HG02973 (cell line): ENCODE data around the gene SLC6A13.
"Not testable (repeated sequence)": the region's sequence is repeated elsewhere in the genome, so short reads cannot be mapped to it uniquely, and the experiment has no call there.

Source experiments
- ATAC-seq: cut with Tn5 transposase; IDR thresholded peaks from one replicate; pipeline ENCODE4 v1.9.1; 2021; ENCODE audit warnings: moderate library complexity; ENCODE audit not compliant: unreplicated experiment

The SLC6A13 gene

DNA sequence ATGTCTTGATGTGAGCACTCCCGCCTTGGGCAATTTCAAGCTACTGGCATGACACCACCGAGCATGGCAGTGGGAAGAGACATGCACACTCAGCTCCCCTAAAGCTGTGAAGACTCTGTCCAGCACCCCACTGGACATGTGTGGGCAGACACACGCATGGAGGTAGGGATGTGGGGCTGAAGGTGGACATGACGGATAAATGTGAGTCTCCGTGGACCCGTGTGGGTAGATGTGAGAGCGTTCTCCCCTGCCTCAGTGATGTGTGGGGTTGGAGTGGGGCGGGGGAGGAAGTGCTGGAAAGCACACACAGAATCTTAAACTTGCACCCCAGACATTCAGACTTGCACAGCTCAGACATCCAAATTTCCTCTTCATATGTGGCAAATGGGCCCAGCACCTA, 61.3 kb downstream of the SLC6A13 start:
- ATAC-seq, result no peak

DNA sequence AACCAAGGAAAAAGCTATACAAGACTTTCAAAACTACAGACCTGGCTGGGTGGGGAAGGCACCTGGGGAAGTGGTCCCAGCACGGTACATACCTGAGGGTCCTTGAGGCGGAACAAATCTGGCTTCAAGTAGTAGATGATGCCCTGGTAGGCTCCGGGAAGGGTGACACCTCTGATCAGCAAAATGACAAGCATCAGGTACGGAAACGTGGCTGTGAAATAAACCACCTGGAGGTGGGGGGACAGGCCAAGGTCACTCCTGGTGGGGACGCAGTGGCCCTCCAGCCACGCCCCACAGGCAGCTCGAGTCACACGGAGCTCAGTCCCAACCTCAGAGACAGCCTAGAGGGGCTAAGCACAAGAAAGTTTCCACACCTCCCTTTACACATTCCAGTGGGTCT, 63.9 kb downstream of the SLC6A13 start:
- ATAC-seq, result no peak

DNA sequence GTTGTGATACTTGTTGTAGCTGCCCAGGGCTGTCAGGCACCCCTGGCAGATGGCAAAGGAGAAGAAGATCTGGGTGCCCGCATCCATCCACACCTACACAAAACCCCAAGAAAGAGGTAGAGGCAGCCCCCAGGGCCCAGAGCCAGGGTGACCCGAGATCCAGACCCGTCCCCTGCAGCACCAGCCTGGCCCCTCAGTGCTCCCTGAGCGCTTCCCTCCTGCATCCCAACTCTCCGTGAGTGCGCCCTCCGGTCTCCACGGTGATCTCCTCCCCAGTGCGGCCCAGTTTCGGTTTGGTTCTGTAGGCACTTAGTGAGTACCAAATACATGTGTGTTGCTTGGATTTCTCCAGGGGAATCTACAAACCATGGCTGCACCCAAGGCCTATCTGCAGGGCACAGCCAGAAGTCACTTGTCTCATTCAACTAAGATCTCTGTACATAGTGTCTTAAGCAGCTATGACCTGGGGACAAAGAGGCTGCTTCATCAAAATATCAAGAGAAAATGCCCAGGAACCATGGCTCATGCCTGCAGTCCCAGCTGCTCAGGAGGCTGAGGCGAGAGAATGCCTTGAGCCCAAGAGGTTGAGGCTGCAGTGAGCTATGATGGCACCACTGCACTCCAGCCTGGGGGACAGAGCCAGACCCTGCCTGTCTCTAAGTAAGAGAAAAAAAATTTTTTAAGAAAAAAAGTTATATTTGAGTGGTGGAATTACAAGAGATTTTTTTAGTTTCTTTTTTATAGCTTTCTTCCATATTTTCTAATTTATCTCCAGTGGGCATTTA, 64.5 kb downstream of the SLC6A13 start:
- no peak for ATAC-seq

DNA sequence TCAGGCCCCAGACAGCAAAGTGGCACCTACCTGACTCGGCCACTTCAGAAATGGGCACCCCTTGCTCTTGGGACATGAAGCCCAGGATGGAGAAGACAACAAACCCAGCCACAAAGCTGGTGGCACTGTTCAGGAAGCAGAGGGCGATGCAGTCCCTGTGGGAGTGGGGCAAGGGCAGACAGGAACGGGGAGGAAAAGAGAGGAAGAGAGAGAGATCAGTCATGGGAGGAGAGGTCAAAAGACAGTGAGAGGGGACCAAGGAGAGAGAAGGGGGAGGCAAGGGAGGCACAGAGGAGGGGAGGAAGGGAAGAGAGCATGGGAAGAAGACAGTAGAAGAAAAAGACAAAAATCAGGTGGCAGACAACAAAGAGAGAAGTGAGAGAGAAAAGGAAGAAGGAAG, 65.3 kb downstream of the SLC6A13 start:
- ATAC-seq, result no peak

DNA sequence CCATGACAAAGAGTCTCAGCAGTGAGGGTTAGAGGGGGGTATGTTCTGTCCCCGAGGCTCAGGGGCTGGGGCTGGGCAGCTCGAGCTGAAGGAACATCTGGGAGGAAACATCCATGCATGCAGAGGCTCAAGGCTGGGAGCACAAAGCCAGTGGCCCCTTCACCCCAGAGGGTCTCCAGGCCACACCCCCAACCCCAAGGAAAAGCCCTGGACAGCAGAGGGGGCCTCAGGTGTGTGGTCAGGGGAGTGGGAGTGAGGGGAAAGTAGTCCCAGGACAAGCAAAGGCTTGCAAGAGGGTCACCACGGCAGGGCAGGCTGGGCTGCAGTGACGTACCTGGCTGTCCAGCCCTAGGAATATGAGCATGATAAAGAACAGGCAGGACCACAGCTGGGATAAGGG, 66.2 kb downstream of the SLC6A13 start:
- ATAC-seq, result no peak

DNA sequence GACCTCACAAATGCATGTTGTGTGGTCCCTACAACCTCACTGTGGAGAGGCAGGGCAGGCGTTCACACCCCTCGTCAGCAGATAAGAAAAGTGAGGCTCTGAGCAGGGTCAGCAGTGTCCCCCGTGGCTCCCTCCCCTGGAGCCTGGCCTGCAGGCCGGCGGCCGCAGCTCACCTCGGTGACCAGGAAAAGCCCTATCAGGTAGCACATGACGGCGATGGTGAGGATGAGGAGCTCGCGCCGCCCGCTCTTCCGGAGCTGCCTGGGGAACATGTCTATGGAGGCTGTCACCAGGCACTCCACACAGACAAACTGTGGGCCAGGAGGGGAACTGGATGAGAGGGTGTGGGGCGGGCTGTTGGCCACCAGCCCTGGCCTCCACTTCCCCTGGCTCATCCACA, 66.7 kb downstream of the SLC6A13 start:
- ATAC-seq, result no peak

DNA sequence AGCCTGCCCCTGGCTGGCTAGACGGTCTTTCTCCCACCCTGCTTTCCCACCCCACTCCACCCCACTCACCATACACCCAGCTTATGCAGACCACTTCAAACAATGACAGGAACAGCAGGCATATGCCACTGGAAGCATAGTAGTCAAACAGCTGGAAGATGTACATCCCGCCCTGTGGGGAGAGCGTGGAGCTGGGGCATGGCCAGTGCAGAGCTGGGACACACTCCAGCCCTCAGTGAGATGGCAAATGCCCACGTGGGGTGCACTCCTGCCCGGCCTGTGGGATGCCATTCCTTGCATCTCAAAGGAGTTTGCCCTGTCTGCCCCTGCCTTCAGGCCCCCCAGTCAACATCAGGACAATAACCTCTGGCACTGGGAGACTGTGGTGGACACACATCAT, 67.5 kb downstream of the SLC6A13 start:
- no peak for ATAC-seq

DNA sequence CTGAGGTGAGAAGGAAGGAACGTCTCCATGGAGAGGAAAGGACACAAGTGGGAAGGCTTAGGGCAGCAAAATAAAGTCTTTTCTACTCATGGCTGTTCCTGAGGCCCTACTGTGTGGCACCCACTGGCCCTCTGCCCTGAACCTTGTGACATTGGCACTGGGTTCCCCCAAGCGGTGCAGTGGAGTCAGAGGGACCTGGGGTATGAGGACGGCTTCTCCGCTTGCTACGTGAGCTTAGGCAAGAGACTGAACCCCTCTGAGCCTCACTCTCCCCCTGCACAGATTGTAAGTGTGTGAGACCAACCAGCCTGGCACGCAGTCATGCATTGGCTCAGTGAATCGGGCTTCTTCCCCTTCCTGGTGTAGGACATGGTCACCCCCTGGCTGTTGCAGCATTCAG, 68.4 kb downstream of the SLC6A13 start:
- no peak for ATAC-seq

DNA sequence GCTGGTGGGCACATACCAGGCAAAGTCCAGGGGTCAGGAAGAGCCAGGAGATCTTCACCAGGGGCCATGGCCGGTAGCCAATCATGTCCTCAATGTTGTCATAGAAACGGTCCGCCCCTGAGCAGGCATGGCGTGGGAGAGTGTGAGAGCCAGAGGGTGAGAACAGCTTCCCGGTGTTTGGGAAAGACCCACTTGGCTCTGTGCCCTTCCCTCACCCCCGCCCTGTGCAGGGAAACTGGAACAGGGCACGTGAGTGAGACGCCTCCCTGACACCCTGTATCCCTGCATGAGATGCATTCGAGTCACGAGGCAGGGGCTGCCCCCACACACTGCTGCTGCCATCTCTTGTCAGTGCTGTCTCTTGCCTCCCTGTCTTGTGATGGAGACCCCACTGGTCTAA, 69.4 kb downstream of the SLC6A13 start:
- ATAC-seq, result no peak

DNA sequence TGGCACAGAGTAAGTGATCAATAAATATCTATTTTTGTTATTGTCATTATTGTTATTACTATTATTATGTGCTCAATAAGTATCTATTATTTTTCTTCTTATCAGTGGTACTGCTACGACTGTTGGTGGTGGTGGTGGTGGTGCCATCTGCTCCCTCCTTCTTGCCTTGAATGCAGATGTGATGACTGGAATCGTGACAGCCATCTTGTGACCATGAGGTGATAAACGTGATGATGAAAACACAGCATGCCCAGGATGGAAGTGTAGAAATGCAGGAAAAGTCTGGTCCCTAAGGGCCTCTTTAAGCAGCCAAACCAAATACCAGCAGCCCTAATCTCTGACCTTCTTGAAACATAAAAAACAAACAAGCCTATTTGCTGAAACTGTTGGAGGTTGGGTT, 71.1 kb downstream of the SLC6A13 start:
- ATAC-seq, result no peak

DNA sequence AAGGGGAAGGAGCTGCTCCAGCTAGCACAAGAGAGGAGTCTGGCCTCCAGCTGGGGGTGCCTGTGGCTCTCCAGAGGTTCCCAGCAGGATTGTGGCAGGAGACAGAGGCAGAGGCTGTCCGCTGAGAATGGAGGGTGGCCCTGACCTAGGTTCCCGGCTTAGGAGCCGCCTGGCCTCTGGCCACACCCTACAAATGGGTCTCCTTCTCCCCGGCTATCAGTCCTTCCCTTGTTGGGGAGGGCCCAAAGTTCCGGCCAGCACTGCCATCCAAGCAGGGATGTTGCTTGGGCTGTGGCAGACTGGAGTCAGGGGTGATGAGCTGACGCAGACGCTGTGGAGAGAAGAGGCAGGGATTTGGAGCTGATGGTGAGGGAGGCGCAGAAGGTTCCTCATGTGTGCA, 71.8 kb downstream of the SLC6A13 start:
- no peak for ATAC-seq

DNA sequence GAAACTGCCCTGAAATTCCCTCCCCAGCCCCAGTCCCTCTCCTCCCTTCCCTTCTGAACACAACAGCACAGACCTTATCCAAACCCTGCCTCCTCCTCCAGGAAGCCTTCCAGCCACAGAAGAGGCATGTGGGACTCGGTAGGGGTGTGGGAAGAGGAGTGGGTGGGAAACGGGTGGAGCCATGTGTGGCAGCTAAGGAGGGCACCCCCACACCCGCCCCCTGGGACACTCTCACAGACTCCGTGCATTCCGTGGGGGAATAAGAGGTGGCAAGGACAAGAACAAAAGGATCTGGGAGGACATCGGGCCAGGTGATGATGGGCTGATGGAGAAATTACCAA, 73.0 kb downstream of the SLC6A13 start:
- no peak for ATAC-seq

DNA sequence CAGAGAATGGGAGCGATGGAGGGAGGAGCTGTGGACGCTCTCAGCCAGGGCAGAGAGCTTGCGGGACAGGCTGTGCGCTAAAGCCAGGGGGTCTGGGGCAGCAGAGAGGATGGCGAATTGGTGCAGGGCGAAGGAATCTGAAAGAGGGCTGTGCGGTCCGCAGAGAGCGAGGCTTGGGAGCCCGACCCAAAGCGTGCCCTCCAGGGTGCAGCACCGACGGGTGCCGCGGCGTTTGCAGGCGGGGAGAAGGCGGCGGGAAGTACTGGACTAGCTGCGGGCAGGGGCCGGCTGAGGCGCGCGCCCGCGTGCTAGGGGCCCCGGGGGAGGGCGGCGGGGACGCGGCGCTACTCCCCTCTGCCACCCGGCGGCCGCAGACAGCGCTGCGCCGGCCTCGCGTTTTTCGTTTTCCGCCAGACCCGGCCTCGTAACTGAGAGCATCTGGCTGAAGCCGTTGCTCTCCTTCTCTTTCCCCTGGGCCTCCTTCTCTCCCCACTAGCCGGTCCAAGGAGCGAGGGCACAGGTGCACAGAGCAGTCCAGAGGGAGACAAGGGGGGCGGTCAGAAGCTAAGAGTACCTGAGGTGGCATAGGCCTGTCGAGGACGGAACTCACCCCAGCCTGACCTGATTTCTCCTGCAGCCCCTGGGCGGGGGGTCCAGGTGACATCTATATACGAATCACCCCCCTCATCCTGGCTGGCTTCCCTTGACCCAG, 73.6 kb downstream of the SLC6A13 start:
- no peak for ATAC-seq

DNA sequence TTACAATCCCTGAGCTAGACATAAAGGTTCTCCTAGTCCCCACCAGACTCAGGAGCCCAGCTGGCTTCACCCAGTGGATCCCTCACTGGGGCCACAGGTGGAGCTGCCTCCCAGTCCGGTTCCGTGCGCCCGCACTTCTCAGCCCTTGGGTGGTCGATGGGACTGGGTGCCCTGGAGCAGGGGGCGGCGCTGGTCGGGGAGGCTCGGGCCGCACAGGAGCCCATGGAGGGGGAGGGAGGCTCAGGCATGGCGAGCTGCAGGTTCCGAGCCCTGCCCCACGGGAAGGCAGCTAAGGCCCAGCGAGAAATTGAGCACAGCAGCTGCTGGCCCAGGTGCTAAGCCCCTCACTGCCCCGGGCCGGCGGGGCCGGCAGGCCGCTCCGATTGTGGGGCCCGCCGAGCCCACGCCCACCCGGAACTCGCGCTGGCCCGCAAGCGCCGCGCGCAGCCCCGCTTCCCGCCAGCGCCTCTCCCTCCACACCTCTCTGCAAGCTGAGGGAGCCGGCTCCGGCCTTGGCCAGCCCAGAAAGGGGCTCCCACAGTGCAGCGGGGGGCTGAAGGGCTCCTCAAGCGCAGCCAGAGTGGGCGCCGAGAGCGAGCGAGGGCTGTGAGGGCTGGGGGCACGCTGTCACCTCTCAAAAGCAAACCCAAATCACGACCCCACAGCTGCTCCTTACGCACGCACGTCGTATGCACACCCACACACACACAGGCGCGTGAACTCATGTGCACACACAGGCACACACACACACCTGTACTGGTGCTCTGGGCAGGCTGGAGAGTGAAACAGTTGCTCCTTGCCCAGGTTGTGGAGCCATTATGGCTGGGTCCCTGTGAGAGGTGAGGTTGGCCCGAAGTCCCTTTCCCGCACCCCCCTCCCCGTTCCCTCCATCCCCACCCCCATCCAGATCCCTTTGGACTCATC, 74.4 kb downstream of the SLC6A13 start:
- ATAC-seq, result not testable (repeated sequence)

DNA sequence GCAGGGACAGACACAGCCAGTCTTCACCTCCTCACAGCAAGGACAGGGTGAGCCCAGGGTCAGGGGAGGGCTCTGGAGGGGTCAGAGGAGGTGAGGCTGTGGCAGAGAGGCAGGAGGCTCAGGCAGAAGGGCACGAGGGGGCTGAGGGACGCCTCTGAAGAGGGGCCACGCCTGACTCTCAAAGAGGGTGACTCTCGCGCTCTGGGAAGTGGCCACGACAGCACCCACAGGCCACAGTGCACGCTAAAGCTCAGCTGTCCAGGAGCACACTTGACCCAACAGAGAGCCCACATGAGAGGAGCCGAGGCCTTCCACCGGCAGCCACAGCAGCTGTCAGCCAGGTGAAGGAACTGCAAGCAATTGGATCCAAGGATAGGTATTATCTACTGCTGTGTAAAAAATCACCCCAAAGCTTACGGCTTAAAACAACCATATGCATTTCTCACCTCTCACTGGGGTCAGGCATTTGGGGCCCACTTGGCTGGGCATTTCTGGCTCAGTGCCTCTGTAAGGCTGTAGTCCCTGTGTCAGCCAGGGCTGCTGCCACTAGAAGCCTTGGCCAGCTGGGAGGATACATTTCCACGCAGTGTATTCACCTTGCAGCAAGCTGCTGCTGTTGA, 76.5 kb downstream of the SLC6A13 start:
- ATAC-seq, result no peak

DNA sequence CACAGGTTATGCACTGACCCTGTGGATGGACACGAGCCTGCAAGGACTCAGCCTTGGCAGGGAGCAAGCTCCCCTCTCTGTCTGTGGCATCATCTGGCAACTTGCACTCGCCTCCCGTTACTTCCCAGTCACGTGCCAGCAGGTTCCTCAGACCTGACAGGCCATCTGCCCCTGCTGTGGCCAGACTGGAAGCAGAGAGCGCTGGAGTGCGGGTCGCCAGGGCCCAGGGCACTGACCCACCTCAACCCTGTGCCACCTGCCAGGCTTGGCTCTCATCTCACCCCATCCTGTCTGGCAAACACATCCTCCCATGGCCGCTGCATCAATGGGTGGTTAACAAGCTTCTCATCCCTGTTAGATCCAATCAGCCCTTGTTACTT, 77.1 kb downstream of the SLC6A13 start:
- ATAC-seq, result no peak

DNA sequence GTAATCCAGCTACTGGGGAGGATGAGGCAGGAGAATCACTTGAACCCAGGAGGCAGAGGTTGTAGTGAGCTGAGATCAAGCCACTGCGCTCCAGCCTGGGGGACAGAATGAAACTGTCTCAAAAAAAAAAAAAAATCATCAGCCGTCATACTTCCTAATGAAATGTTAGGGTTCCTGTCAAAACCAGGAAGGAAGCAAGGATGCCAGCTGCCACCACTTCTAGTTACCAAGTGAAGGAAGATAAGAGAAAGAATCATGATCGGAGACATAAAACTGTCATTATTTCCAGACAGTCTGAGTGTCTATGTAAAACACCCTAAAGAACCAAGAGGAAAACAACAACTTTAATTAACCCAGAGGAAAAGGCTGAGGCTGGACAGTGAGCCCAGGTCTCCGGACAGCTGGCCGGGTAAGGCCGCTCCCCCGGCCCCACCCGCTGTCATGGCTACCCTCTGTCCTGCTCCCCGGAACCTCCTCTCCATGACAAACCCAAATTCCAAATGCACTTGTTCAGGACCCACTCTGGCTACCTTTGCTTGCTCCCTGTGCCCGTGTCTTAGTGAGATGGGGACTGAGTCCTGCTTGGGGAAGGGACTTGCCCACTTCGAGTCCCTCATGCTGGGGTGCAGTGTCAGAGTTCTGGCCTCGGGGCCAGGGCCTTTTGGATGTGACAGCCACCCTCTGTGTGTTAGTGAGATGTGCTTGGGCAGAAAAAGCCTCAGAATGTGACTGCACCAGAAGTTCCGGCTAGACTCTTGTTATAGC, 77.6 kb downstream of the SLC6A13 start:
- no peak for ATAC-seq

DNA sequence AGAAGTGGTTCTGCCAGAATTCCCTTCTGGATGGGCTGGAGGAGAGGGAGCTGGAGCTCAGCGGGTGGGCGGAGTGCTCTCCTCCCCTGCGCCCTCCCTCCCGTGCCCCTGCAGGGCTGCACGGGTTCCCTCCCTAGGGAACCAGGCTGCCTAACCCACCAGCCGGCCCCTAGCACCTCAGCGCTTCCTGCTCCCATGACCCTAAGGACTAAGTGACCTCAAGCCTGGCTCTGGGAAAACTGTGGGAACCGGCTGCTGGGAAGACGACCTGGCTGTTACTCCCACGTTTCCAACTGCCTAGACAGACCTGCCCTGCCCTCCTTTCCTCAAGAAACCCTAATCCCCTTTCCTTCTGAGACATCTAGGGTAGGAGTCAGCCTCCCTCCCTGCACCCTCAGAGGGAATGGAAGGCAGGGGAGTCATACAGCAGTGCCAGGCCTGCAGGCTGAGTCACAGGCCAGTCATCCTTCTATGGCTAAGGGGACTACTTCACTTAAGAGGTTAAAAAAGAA, 80.2 kb downstream of the SLC6A13 start:
- no peak for ATAC-seq

DNA sequence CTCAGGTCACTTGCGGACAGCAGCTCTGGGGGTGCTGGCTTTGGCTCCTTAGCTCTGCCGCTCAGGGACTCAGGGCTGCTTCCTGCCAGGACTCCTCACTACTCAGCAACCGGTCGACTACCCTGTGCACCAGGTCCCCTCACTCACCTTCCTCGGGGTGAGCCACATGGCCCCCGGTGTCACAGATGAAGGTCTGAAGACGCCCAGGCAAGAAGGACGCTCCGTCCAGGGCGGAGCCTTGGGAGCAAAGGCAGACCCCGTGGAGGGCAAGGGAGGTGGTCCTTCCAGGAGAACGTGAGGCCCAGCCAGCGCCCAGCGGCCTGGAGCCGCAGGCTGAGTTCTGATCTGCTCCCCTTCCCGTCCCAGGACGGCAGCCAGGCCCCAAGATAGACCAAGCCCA, 80.7 kb downstream of the SLC6A13 start:
- no peak for ATAC-seq

DNA sequence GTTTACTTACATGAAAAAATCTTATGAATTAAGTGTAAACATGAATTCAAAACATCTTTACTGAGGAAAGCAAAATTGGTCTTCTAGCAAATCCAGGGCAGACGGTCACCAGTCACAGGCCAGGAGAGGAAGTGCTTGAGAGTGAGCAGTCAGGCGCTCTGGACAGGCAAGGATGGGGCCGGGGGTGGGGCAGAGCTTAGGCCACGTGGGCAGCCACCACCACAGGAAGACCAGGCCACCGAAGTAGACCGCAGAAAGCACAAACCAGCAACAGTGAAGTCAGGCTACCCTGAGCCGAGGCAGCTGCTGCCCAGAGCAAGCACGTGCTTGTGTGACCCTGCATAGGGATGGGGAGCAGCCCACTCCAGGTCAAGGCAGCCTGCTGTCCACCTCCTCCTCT, 82.2 kb downstream of the SLC6A13 start:
- ATAC-seq, result no peak
